HepG2 (cell line): ENCODE measurements around the gene CSTPP1. TPM values are rescaled to one million over a fixed set of nuclear protein-coding genes. Genes with fewer than 3 reads are reported as not detected.

ENCODE experiments used
- ADNP ChIP-seq: sonication (generic); formaldehyde crosslinking; IDR thresholded peaks from 2 replicates; pipeline ENCODE4 v1.4.0; 2020; ENCODE audit warnings: missing genetic modification reagents
- CREM ChIP-seq, 2 experiments: sonication (generic) in 1 of 2; formaldehyde crosslinking in 1 of 2; IDR thresholded peaks; 2 replicates each; pipeline versions ENCODE4 v1.4.0 to v1.6.1; 2016 to 2020; ENCODE audit warnings: antibody characterized with exemption in 1 of 2, mild to moderate bottlenecking in 1 of 2, missing genetic modification reagents in 1 of 2
- HOMEZ ChIP-seq: IDR thresholded peaks from 2 replicates; pipeline ENCODE4 v1.6.1; 2016; ENCODE audit warnings: low read depth
- ISL2 ChIP-seq: sonication (generic); formaldehyde crosslinking; IDR thresholded peaks from 2 replicates; pipeline ENCODE4 v1.5.0; 2020; ENCODE audit warnings: missing genetic modification reagents
- MED1 ChIP-seq: sonication (generic); formaldehyde crosslinking; IDR thresholded peaks from 2 replicates; pipeline ENCODE4 v1.4.0; 2020; ENCODE audit warnings: missing genetic modification reagents
- NR2F6 ChIP-seq, 2 experiments: IDR thresholded peaks; 2 replicates each; pipeline ENCODE4 v1.6.1; 2016; ENCODE audit warnings: antibody characterized with exemption in 1 of 2, mild to moderate bottlenecking in 1 of 2
- PAF1 ChIP-seq: IDR thresholded peaks from 2 replicates; pipeline ENCODE4 v1.6.1; 2016; ENCODE audit warnings: missing genetic modification reagents, missing compliant biosample characterization
- PAXIP1 ChIP-seq: sonication (generic); formaldehyde crosslinking; conservative IDR thresholded peaks from 2 replicates; pipeline ENCODE4 v1.4.0; 2020; ENCODE audit warnings: mild to moderate bottlenecking, missing genetic modification reagents, moderate library complexity
- SIX1 ChIP-seq: sonication (generic); formaldehyde crosslinking; IDR thresholded peaks from 2 replicates; pipeline ENCODE4 v1.4.0; 2020; ENCODE audit warnings: missing genetic modification reagents, borderline replicate concordance
- SRF ChIP-seq: IDR thresholded peaks from 2 replicates; pipeline ENCODE4 v1.6.1; 2011; ENCODE audit warnings: mild to moderate bottlenecking, low read depth, low read length, moderate library complexity
- STAT6 ChIP-seq: sonication (generic); formaldehyde crosslinking; IDR thresholded peaks from 2 replicates; pipeline ENCODE4 v1.4.0; 2020; ENCODE audit warnings: missing genetic modification reagents, mild to moderate bottlenecking, borderline replicate concordance
- ZFP90 ChIP-seq: sonication (generic); formaldehyde crosslinking; IDR thresholded peaks from 2 replicates; pipeline ENCODE4 v1.8.0; 2022; ENCODE audit warnings: missing genetic modification reagents, mild to moderate bottlenecking, inconsistent platforms, borderline replicate concordance
- ZNF362 ChIP-seq: sonication (generic); formaldehyde crosslinking; IDR thresholded peaks from 2 replicates; pipeline ENCODE4 v1.4.0; 2020; ENCODE audit warnings: missing genetic modification reagents, mild to moderate bottlenecking, borderline replicate concordance
- ZNF383 ChIP-seq: sonication (generic); formaldehyde crosslinking; IDR thresholded peaks from 2 replicates; pipeline ENCODE4 v1.4.0; 2020; ENCODE audit warnings: missing genetic modification reagents, mild to moderate bottlenecking, borderline replicate concordance
- ZNF878 ChIP-seq: sonication (generic); formaldehyde crosslinking; IDR thresholded peaks from 2 replicates; pipeline ENCODE4 v1.8.1; 2023; ENCODE audit warnings: mild to moderate bottlenecking, missing genetic modification reagents, moderate library complexity
- ZXDC ChIP-seq: sonication (generic); formaldehyde crosslinking; IDR thresholded peaks from 2 replicates; pipeline ENCODE4 v1.5.0; 2020; ENCODE audit warnings: mild to moderate bottlenecking, missing genetic modification reagents
- polyA plus RNA-seq, 8 experiments: library from polyadenylated mRNA; depleted of rRNA in 3 of 8; stranded (reverse) in 7 of 8; unstranded in 1 of 8; fragments of >200 nt; fragmentation: Illumina TruSeq in 4 of 8; extraction: Trizol in 4 of 8; gene quantifications; 2 replicates each; pipeline versions ENCODE4 v1.2.1 to v1.2.3, GENCODE V29; 2011 to 2016; ENCODE audit warnings: low read depth in 4 of 8, missing spikeins in 1 of 8, mixed read lengths in 1 of 8; ENCODE audit not compliant: insufficient read depth in 1 of 8
- total RNA-seq, 5 experiments: library from RNA; depleted of rRNA; stranded (reverse); fragments of >200 nt; fragmentation: Illumina TruSeq; extraction: Trizol; gene quantifications; 2 replicates each; pipeline ENCODE4 v1.2.3, GENCODE V29; 2016; ENCODE audit warnings: low read depth in 1 of 5

Gene CSTPP1
- total and polyA plus RNA-seq, 2 of the 13 experiments (the other 11 are each of a cell fraction or from before 2014, with no cell fraction given): 12.3 to 14.6 TPM

GRCh38 chr11:47189100-47189834, 252.7 kb downstream of the CSTPP1 start (continued):
- TF ChIP-seq CREM (IDR thresholded peaks at IDR 0.05) (peak; percentile 73; the same call in 1 of the 2 replicates), CREM (CRISPR knock-in tag; IDR thresholded peaks at IDR 0.05) (no peak), ZNF878 (CRISPR knock-in tag) (no peak), MED1 (peak; percentile 94), SRF (no peak), ADNP (CRISPR knock-in tag) (no peak), PAF1 (CRISPR knock-in tag) (no peak), NR2F6 (IDR thresholded peaks at IDR 0.05) (peak; percentile 59), NR2F6 (CRISPR knock-in tag; IDR thresholded peaks at IDR 0.05) (peak; percentile 82), ZXDC (CRISPR knock-in tag) (no peak), PAXIP1 (peak; percentile 95), ISL2 (CRISPR knock-in tag) (peak; percentile 62; the same call in 1 of the 2 replicates), ZFP90 (CRISPR knock-in tag) (no peak), STAT6 (CRISPR knock-in tag) (no peak), ZNF383 (CRISPR knock-in tag) (no peak), HOMEZ (CRISPR knock-in tag) (peak; percentile 79), ZNF362 (CRISPR knock-in tag) (peak; percentile 50; the same call in 1 of the 2 replicates), SIX1 (peak; percentile 72; the same call in 1 of the 2 replicates)
